ENCODE data around the gene KIAA1755. TPM values are rescaled to one million over a fixed set of nuclear protein-coding genes. Genes with fewer than 3 reads are reported as not detected.

The KIAA1755 gene
- total and polyA plus RNA-seq, 9 of the 15 experiments (the other 6 are each of a cell fraction or from before 2014, with no cell fraction given) = not detected

DNA sequence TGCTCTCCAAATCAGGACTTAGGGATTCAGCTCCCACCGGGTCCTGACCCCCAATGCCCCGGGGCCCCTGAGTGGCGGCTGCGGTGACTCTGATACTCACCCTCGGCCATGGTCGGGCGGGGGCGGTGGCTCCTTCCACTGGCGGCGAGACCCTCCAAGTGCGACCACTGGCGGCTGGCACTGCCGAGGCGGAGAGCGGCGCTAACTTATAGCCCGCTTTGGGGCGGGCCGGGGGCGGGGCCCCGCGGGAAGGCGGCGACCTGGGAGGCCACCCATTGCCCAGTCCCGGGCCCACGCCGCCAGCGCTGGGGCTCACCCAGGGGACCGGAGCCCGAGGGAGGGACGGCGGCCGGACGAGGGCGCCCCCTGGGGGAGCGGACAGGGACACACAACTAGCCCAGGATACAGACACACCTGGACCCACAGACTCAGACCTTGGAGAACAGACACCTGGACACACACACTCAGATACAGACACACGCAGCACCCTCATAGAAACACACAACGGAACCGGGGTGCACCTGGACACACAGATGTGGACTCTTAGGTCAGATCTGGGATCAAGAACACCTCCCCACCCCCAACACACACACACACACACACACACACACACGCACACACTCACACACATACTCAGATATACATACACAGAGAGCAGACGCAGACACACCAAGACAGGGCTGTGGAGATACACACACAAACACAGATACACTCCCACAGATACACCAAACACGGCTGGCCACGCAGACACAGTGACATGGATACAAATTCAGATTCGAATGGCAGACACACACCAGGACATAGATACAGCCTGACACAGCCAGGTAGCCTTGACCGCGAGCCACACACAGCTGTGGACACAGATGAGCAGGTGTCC is 95.2 kb downstream of the KIAA1755 start, which contains the start of gene TGM2 (continued):
- TF ChIP-seq GTF2E2 (tag; IDR thresholded peaks at IDR 0.05) (no peak), MAFK (IDR thresholded peaks at IDR 0.05; ENCODE audit: low read length) (no peak), ZBTB8A (IDR thresholded peaks at IDR 0.05; ENCODE audit: partially characterized antibody) (no peak), U2AF2 (optimal IDR thresholded peaks at IDR 0.05; ENCODE audit: low read depth, low read length) (no peak), ZNF140 (CRISPR knock-in tag; IDR thresholded peaks at IDR 0.05) (no peak), U2AF1 (optimal IDR thresholded peaks at IDR 0.05; ENCODE audit: low read depth, low read length) (peak; percentile 48), ZC3H8 (IDR thresholded peaks at IDR 0.05) (0 out of 2 replicates have a peak, but pooled peaks have one; percentile 26), KDM2B (CRISPR knock-in tag; IDR thresholded peaks at IDR 0.05) (no peak), FIP1L1 (IDR thresholded peaks at IDR 0.05; ENCODE audit: low read depth, low read length, poor library complexity, severe bottlenecking) (no peak), NFE2L1 (tag; IDR thresholded peaks at IDR 0.05; ENCODE audit: borderline replicate concordance, low read depth) (no peak), ZNF696 (CRISPR knock-in tag; conservative IDR thresholded peaks at IDR 0.05) (no peak), CAMTA2 (CRISPR knock-in tag; conservative IDR thresholded peaks at IDR 0.05) (no peak)
- TF ChIP-seq, protein P1, sequence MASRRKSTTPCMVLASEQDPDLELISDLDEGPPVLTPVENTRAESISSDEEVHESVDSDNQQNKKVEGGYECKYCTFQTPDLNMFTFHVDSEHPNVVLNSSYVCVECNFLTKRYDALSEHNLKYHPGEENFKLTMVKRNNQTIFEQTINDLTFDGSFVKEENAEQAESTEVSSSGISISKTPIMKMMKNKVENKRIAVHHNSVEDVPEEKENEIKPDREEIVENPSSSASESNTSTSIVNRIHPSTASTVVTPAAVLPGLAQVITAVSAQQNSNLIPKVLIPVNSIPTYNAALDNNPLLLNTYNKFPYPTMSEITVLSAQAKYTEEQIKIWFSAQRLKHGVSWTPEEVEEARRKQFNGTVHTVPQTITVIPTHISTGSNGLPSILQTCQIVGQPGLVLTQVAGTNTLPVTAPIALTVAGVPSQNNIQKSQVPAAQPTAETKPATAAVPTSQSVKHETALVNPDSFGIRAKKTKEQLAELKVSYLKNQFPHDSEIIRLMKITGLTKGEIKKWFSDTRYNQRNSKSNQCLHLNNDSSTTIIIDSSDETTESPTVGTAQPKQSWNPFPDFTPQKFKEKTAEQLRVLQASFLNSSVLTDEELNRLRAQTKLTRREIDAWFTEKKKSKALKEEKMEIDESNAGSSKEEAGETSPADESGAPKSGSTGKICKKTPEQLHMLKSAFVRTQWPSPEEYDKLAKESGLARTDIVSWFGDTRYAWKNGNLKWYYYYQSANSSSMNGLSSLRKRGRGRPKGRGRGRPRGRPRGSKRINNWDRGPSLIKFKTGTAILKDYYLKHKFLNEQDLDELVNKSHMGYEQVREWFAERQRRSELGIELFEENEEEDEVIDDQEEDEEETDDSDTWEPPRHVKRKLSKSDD (conservative IDR thresholded peaks at IDR 0.05; ENCODE audit: low read length) = no peak
- TF ChIP-seq, protein P2, sequence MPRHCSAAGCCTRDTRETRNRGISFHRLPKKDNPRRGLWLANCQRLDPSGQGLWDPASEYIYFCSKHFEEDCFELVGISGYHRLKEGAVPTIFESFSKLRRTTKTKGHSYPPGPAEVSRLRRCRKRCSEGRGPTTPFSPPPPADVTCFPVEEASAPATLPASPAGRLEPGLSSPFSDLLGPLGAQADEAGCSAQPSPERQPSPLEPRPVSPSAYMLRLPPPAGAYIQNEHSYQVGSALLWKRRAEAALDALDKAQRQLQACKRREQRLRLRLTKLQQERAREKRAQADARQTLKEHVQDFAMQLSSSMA (CRISPR knock-in tag; IDR thresholded peaks at IDR 0.05) = no peak
- TF ChIP-seq, protein P3, sequence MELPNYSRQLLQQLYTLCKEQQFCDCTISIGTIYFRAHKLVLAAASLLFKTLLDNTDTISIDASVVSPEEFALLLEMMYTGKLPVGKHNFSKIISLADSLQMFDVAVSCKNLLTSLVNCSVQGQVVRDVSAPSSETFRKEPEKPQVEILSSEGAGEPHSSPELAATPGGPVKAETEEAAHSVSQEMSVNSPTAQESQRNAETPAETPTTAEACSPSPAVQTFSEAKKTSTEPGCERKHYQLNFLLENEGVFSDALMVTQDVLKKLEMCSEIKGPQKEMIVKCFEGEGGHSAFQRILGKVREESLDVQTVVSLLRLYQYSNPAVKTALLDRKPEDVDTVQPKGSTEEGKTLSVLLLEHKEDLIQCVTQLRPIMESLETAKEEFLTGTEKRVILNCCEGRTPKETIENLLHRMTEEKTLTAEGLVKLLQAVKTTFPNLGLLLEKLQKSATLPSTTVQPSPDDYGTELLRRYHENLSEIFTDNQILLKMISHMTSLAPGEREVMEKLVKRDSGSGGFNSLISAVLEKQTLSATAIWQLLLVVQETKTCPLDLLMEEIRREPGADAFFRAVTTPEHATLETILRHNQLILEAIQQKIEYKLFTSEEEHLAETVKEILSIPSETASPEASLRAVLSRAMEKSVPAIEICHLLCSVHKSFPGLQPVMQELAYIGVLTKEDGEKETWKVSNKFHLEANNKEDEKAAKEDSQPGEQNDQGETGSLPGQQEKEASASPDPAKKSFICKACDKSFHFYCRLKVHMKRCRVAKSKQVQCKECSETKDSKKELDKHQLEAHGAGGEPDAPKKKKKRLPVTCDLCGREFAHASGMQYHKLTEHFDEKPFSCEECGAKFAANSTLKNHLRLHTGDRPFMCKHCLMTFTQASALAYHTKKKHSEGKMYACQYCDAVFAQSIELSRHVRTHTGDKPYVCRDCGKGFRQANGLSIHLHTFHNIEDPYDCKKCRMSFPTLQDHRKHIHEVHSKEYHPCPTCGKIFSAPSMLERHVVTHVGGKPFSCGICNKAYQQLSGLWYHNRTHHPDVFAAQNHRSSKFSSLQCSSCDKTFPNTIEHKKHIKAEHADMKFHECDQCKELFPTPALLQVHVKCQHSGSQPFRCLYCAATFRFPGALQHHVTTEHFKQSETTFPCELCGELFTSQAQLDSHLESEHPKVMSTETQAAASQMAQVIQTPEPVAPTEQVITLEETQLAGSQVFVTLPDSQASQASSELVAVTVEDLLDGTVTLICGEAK (IDR thresholded peaks at IDR 0.05) = no peak
- TF ChIP-seq, protein P3 (CRISPR knock-in tag; IDR thresholded peaks at IDR 0.05) = no peak

Measured in K562 (cell line).